K562 treated with DMSO at 1 percent for 4 hours (cell line): ENCODE measurements around the gene TOB1. TPM values are rescaled to one million over a fixed set of nuclear protein-coding genes. Genes with fewer than 3 reads are reported as not detected.

Experiments
- total RNA-seq: library from RNA; unstranded; fragments of 300-600 nt; gene quantifications from 2 replicates; pipeline ENCODE4 v1.2.3, GENCODE V29; 2022; ENCODE audit not compliant: insufficient read depth

The TOB1 gene, protein sequence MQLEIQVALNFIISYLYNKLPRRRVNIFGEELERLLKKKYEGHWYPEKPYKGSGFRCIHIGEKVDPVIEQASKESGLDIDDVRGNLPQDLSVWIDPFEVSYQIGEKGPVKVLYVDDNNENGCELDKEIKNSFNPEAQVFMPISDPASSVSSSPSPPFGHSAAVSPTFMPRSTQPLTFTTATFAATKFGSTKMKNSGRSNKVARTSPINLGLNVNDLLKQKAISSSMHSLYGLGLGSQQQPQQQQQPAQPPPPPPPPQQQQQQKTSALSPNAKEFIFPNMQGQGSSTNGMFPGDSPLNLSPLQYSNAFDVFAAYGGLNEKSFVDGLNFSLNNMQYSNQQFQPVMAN
- total RNA-seq: 13.8 and 28.2 TPM in 2 replicates

DNA sequence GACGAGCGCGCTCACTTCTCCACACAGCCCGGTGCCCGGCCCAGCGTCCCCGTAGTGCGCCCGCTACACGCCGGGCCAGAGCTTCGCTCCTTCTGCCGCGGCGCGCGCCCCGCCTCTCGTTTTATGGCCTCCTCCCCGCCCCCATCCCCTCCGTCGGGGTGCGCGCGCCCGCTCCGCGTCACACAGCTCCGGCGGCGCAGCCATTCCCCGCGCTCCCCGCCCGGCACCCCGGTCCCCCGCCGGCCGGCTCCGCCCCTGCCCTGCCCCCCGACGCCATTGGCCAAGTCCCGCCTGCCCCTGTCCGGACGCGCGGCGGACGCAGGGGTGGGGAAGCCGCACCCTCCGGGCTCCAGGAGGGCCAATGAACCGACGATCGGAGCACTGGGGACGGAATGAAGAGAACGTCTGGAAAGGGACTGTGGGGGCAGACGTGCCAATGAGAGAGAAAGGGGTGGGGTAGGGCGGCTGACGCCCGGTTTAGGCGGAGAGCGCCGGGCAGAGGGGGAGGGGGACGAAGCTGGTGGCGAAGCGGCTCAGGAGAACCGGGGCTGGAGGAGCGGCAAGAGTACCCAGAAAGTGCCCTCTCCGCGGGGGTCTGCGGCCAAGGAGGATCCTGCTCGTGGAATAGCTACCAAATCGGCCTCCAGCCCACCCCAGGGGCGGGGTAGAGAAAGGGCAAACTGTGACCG, at the start of gene TOB1:
Gene TOB1, minus strand, starts transcription at position 94 of the 689 bp plus-strand sequence. CDS start 2,337 bp downstream, outside the sequence.

DNA sequence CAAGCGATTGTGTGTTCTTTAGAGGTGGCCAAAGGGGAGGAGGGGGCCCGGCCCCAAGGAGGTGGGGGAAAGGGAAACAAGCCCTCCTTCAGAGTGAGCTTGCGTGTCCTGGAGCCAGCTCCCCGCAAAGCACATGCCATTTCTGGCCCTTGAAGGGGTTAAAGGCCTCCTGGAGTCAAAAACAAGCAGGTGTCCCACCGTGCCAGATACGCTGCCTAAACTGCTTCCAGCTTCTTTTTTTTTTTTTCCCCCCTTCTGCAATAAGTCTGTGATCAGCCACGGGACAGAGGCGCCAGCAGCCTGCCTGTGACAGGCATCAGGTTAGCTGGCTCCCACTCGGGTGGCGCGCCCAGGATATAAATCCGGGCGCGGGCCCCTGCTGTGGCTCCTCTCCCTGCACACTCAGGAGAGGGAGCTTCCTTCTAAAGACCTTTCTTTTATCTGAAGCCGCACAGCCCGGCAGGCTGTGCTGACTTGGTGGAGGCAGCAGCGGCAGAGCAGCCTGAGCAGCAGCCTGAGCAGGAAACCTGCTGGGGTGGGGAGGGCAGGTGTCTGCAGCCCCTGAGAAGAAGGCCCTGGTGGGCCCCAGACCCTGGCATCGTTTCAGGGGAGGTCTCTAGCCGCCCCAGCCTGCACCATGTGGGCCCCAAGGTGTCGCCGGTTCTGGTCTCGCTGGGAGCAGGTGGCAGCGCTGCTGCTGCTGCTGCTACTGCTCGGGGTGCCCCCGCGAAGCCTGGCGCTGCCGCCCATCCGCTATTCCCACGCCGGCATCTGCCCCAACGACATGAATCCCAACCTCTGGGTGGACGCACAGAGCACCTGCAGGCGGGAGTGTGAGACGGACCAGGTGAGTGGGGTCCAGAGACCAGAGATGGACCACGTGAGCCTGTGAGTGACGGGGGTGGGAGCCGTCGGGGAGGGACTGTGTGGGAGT, 30.6 kb downstream of the TOB1 start, which contains the start of gene WFIKKN2:
Gene WFIKKN2, plus strand, starts transcription at position 286 of the 934 bp plus-strand sequence. Its CDS starts 352 bp downstream, at position 638.

Other genes with a start within 250 kb of the TOB1 start
- not detected in 2 replicates for gene ABCC3, start 231.5 kb downstream of the TOB1 start, total RNA-seq
- gene ANKRD40, start 158.4 kb downstream of the TOB1 start, total RNA-seq: 14.2 and 14.6 TPM in 2 replicates
- gene LUC7L3, start 146.8 kb downstream of the TOB1 start, total RNA-seq: 78.6 and 121 TPM in 2 replicates
- not detected in 2 replicates for gene ANKRD40CL, start 98.8 kb downstream of the TOB1 start, total RNA-seq
- gene WFIKKN2, start 30.8 kb downstream of the TOB1 start, total RNA-seq: not detected in 2 replicates